Measurements from ENCODE around the gene ZBTB5.

The ZBTB5 gene

DNA sequence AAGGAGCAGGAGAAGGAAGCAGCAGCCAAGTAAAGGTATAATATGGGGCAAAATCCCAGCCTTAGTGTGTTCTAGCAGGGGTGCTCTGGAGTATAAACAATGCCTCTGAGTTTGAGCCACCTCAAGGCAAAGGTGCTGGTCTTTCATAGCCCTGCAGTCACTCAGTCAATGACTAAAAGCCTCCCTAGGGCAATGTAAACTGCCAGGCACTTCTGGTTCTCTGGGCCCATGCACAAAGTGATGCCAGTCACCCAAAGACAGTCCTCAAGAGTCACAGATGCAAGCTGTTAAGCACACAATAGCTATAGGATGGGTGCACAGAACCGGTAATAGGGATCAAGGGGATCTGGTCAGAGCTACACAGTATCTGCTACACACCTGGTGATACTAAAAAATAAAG, 12.6 kb downstream of the ZBTB5 start:
- POLR2A ChIA-PET, result no interaction called here
- DNase-seq (ENCODE audit: extremely low spot score), result no peak
- CTCF ChIA-PET, result interaction anchor here (0.9 to 3.3 kb wide), 2 partner anchors 10 to 13 kb away, joined by 3 to 16 read pairs; no protein-coding TSS in a partner anchor
- TF ChIP-seq CTCF (IDR thresholded peaks at IDR 0.05; ENCODE audit: control extremely low read depth, extremely low read depth, low read depth, missing control alignments), result no peak

GRCh38 chr9:37451628-37452027, 13.6 kb downstream of the ZBTB5 start:
- no peak for DNase-seq (ENCODE audit: extremely low spot score)
- CTCF ChIA-PET, result interaction anchor here (0.9 to 3.3 kb wide), 4 partner anchors 9 to 37 kb away, joined by 3 to 16 read pairs (median 4); no protein-coding TSS in a partner anchor
- POLR2A ChIA-PET, result no interaction called here
- TF ChIP-seq CTCF (IDR thresholded peaks at IDR 0.05; ENCODE audit: control extremely low read depth, extremely low read depth, low read depth, missing control alignments), result no peak

GRCh38 chr9:37449862-37450632, 15.2 kb downstream of the ZBTB5 start:
- TF ChIP-seq CTCF (IDR thresholded peaks at IDR 0.05; ENCODE audit: control extremely low read depth, extremely low read depth, low read depth, missing control alignments), result no peak
- ChIA-PET CTCF (interaction anchor here (1.1 to 1.7 kb wide), 2 partner anchors 8 to 35 kb away, joined by 3 to 5 read pairs; no protein-coding TSS in a partner anchor), POLR2A (no interaction called here)
- DNase-seq (ENCODE audit: extremely low spot score), result no peak

GRCh38 chr9:37447111-37447510, 18.1 kb downstream of the ZBTB5 start:
- ChIA-PET POLR2A (no interaction called here), CTCF (interaction anchor here (1.7 kb wide), 1 partner anchor 9 kb away, joined by 3 read pairs; no protein-coding TSS in a partner anchor)
- TF ChIP-seq CTCF (IDR thresholded peaks at IDR 0.05; ENCODE audit: control extremely low read depth, extremely low read depth, low read depth, missing control alignments), result no peak
- DNase-seq (ENCODE audit: extremely low spot score), result no peak

DNA sequence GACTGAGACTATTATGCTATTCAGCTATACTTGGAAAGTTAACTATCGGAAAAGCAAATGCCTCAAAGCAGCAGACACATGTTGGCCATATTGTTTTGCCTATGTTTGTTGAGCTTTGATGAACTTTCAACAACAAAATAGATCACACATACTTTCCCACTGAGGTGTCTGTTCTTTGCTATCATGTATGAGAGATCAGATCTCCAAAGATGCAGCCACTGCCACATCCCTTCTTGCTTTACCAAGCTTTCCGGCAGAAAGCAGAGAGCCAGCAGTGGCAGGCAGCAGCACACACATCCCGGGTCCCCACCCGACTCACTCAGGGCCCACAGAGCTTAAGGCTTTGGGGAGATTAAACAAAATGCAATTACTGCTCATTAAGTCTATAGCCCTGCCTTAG, 18.8 kb downstream of the ZBTB5 start:
- POLR2A ChIA-PET, result interaction anchor here (1.3 kb wide), 1 partner anchor 20 kb away, joined by 3 read pairs; no protein-coding TSS in a partner anchor
- no peak for TF ChIP-seq CTCF (IDR thresholded peaks at IDR 0.05; ENCODE audit: control extremely low read depth, extremely low read depth, low read depth, missing control alignments)
- CTCF ChIA-PET, result interaction anchor here (1.1 to 1.2 kb wide), 2 partner anchors 10 to 32 kb away, joined by 3 to 7 read pairs; no protein-coding TSS in a partner anchor
- no peak for DNase-seq (ENCODE audit: extremely low spot score)

GRCh38 chr9:37445832-37446231, 19.4 kb downstream of the ZBTB5 start:
- ChIA-PET POLR2A (interaction anchor here (1.3 kb wide), 1 partner anchor 20 kb away, joined by 3 read pairs; no protein-coding TSS in a partner anchor), CTCF (interaction anchor here (1.1 to 1.2 kb wide), 2 partner anchors 9 to 31 kb away, joined by 3 to 7 read pairs; no protein-coding TSS in a partner anchor)
- TF ChIP-seq CTCF (IDR thresholded peaks at IDR 0.05; ENCODE audit: control extremely low read depth, extremely low read depth, low read depth, missing control alignments), result no peak
- DNase-seq (ENCODE audit: extremely low spot score), result no peak

Measured in GM10248 (cell line).